ENCODE data around the gene EXOC6B. TPM values are rescaled to one million over a fixed set of nuclear protein-coding genes. Genes with fewer than 3 reads are reported as not detected.

EXOC6B gene
- polyA plus RNA-seq, 2 of the 4 experiments (the other 2 are of a cell fraction), result 15.5 to 24.7 TPM

DNA sequence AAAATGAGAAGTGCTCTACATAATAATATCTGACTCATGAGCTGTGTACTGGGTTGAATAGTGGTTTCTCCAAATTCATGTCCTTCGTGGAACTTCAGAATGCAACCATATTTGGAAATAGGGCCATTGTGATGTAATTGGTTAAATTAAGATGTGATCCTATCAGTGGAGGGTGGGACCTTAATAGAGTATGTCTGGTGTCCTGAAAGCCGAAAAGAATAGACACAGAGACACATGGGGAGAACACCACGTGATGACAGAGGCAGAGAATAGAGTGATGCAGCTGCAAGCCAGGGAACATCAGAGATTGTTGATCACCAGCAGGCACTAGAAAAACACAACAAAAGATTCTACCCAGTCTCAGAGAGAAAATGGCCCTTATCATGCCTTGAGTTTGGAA, 310.1 kb downstream of the EXOC6B start:
- Histone ChIP-seq H3K4me1 (peaks cover 22% of the 10 kb centered on the region), H3K27ac (no peak overlapping the region), H3K9me3 (no peaks in the 10 kb centered on the region), H3K4me3 (no peak overlapping the region), H3K4me2 (no peak overlapping the region)
- no peak for FAIRE-seq
- ChIA-PET CTCF (interaction anchor here (0.8 kb wide), 1 partner anchor 32 kb away, joined by 3 read pairs; no protein-coding TSS in a partner anchor), POLR2A (no interaction called here)
- no peak for TF ChIP-seq JUNB (IDR thresholded peaks at IDR 0.05)
- no peak for TF ChIP-seq NFE2L2 (conservative IDR thresholded peaks at IDR 0.05; ENCODE audit: low read length)
- no peak for TF ChIP-seq RFX5 (IDR thresholded peaks at IDR 0.05)
- no peak for TF ChIP-seq POLR2A (IDR thresholded peaks at IDR 0.05; ENCODE audit: low read length)
- no peak for TF ChIP-seq PBX3 (IDR thresholded peaks at IDR 0.05)
- TF ChIP-seq KDM5A (IDR thresholded peaks at IDR 0.05), result no peak
- TF ChIP-seq EP300 (IDR thresholded peaks at IDR 0.05), result no peak
- no peak for TF ChIP-seq POLR2AphosphoS2 (conservative IDR thresholded peaks at IDR 0.05; ENCODE audit: low read length)
- TF ChIP-seq FOSL2 (IDR thresholded peaks at IDR 0.05), result no peak
- TF ChIP-seq FOSL2 (CRISPR knock-in tag; IDR thresholded peaks at IDR 0.05), result no peak
- no peak for TF ChIP-seq MAZ (IDR thresholded peaks at IDR 0.05; ENCODE audit: borderline replicate concordance, low read depth, low read length)
- no peak for TF ChIP-seq CBX8 (IDR thresholded peaks at IDR 0.05)
- TF ChIP-seq CHD4 (IDR thresholded peaks at IDR 0.05; ENCODE audit: borderline replicate concordance), result no peak
- DNase-seq (ENCODE audit: low read depth in 1 of 2, low spot score in 1 of 2), result no peak
- ATAC-seq, result no peak
- WGBS (ENCODE audit: missing lambda C conversion rate), result 84% methylated on average over 3 of the region's 3 CpGs

DNA sequence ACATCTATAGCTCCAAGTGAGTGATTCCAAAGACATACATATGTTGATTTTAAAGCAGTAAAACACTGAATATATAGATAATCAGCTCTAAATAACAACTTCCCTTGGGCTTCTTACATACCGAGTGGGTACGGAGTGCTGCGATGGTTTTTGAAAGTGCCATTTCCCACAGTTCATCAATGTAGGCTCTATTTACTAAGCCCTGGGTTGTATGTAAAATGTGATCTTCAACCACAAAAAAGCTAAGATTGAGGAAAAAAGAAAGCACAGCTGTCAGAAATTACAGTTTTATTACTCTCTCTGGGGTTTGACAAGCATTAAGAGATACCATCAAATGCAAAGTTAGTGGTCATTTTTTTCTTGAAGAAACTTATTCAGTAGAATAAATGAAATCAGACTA, 312.8 kb downstream of the EXOC6B start:
- peak; percentile 46 for FAIRE-seq
- H3K27ac ChIP-seq, result no peak overlapping the region
- no peak for ATAC-seq
- H3K4me1 ChIP-seq, result peaks cover 13% of the 10 kb centered on the region
- TF ChIP-seq HOXB5 (CRISPR knock-in tag; IDR thresholded peaks at IDR 0.05) (no peak), CEBPB (IDR thresholded peaks at IDR 0.05) (no peak), ZFP36 (IDR thresholded peaks at IDR 0.05; ENCODE audit: borderline replicate concordance, partially characterized antibody) (no peak), CBX8 (IDR thresholded peaks at IDR 0.05) (no peak), TFCP2L1 (CRISPR knock-in tag; IDR thresholded peaks at IDR 0.05) (no peak), MYC (IDR thresholded peaks at IDR 0.05; ENCODE audit: borderline replicate concordance, low read length) (no peak), EP300 (IDR thresholded peaks at IDR 0.05) (no peak), SREBF2 (IDR thresholded peaks at IDR 0.05) (no peak)
- no peak overlapping the region for H3K4me2 ChIP-seq
- WGBS (ENCODE audit: missing lambda C conversion rate), result 95% methylated on average over 3 of the region's 3 CpGs
- no peaks in the 10 kb centered on the region for H3K9me3 ChIP-seq
- no peak for DNase-seq (ENCODE audit: low read depth in 1 of 2, low spot score in 1 of 2)
- POLR2A ChIA-PET, result no interaction called here
- CTCF ChIA-PET, result interaction anchor here (0.6 kb wide), 1 partner anchor 650 kb away, joined by 3 read pairs; no protein-coding TSS in a partner anchor
- H3K4me3 ChIP-seq, result no peak overlapping the region

DNA sequence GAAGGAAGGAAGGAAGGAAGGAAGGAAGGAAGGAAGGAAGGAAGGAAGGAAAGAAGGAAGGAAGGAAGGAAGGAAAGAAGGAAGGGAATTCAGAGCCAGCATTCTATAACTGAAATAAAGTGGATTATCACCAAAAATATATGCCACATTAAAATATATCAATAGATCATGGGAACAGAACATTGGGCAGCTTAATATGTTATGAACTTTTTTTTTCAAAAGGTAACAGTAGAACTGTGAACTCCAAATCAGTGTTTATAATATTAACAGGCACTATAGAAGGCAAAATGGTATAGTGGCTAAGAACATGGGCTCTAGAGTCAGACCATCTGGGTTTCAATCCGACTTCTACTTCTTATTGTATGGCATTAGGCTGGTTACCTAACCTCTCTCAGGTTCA, 313.5 kb downstream of the EXOC6B start:
- Histone ChIP-seq H3K27ac (no peak overlapping the region), H3K4me1 (peaks cover 7% of the 10 kb centered on the region), H3K9me3 (no peaks in the 10 kb centered on the region), H3K4me2 (no peak overlapping the region), H3K4me3 (no peak overlapping the region)
- ATAC-seq (no peak), DNase-seq (ENCODE audit: low read depth in 1 of 2, low spot score in 1 of 2) (no peak), FAIRE-seq (no peak)
- POLR2A ChIA-PET, result no interaction called here
- WGBS (ENCODE audit: missing lambda C conversion rate), result 69% methylated on average over 1 of the region's 1 CpG
- CTCF ChIA-PET, result interaction anchor here (0.6 kb wide), 1 partner anchor 651 kb away, joined by 3 read pairs; no protein-coding TSS in a partner anchor
- TF ChIP-seq CEBPB (IDR thresholded peaks at IDR 0.05), result no peak

- ATAC-seq, result no peak
- Histone ChIP-seq H3K27ac (no peak overlapping the region), H3K4me2 (no peak overlapping the region), H3K4me3 (no peak overlapping the region), H3K4me1 (peaks cover 3% of the 10 kb centered on the region; the same call in 2 of the 3 replicates), H3K9me3 (no peaks in the 10 kb centered on the region)
- no peak for DNase-seq (ENCODE audit: low read depth in 1 of 2, low spot score in 1 of 2)
- no peak for TF ChIP-seq FOSL2 (IDR thresholded peaks at IDR 0.05)
- peak; percentile 20 for TF ChIP-seq FOSL2 (CRISPR knock-in tag; IDR thresholded peaks at IDR 0.05)
- TF ChIP-seq TFCP2L1 (CRISPR knock-in tag; IDR thresholded peaks at IDR 0.05), result no peak
- TF ChIP-seq, protein P1, sequence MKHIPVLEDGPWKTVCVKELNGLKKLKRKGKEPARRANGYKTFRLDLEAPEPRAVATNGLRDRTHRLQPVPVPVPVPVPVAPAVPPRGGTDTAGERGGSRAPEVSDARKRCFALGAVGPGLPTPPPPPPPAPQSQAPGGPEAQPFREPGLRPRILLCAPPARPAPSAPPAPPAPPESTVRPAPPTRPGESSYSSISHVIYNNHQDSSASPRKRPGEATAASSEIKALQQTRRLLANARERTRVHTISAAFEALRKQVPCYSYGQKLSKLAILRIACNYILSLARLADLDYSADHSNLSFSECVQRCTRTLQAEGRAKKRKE (CRISPR knock-in tag; IDR thresholded peaks at IDR 0.05; ENCODE audit: low read depth), result no peak
- CTCF ChIA-PET, result no interaction called here
- POLR2A ChIA-PET, result no interaction called here
- no peak for FAIRE-seq
- WGBS (ENCODE audit: missing lambda C conversion rate), result 98% methylated on average over 1 of the region's 1 CpG
Measured at GRCh38 chr2:72511906-72512305, 313.9 kb downstream of the EXOC6B start.
